ENCODE measurements around the gene CDC42BPA.

GRCh38 chr1:227136210-227136820 lies 182.0 kb downstream of the CDC42BPA start:
- TF ChIP-seq SP1 (IDR thresholded peaks at IDR 0.05) (no peak), TARDBP (IDR thresholded peaks at IDR 0.05) (no peak), NFRKB (IDR thresholded peaks at IDR 0.05) (no peak), SUZ12 (IDR thresholded peaks at IDR 0.05) (no peak), HDGF (IDR thresholded peaks at IDR 0.05; ENCODE audit: borderline replicate concordance) (no peak)
